Dedifferentiated amniotic fluid mesenchymal stem cell (primary cell): ENCODE data around the gene VSIG10L.
A peak's percentile ranks its signal among the peaks of the same experiment; 100 is the strongest.

Experiments used
- DNase-seq: peaks from one replicate; pipeline ENCODE4 v3.0.0-alpha.2; 2016; ENCODE audit errors: extremely low spot score

Gene VSIG10L

DNA sequence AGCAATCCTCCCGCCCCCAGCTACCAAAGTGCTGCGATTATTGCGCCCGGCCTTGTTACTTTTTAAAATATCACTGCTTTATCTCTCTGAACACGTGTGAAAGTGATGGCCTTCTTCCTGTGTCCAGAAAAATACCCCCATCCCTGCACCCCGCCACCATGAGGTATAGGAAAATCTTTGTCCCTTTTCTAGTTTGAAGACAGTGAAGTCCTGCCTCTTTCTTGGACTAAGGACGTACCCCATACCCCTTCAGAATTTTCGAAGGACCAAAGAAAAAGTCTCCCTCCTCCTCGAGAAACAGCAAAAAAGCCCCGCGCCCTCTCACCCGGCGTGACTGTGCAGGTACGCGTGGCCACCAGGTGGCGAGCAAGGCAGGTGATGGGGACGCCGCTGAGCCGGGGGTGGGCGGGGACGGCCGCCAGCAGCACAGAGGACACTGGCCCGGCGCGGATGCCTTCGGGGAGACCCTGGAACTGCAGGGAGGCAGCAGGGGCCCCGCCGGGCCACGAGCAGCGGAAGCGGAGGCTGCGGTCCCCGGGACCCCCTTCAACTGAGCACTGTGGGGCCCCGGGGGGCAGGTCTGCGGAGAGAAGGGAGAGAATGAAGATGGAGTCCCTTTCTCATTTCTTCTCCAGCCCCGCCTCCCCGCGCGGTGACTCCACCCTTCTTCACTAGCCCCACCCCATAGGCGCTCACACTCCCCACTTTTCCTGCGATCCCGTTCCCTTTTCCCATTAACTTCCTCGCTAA is 3.2 kb downstream of the VSIG10L start:
- DNase-seq: peak; percentile 56

DNA sequence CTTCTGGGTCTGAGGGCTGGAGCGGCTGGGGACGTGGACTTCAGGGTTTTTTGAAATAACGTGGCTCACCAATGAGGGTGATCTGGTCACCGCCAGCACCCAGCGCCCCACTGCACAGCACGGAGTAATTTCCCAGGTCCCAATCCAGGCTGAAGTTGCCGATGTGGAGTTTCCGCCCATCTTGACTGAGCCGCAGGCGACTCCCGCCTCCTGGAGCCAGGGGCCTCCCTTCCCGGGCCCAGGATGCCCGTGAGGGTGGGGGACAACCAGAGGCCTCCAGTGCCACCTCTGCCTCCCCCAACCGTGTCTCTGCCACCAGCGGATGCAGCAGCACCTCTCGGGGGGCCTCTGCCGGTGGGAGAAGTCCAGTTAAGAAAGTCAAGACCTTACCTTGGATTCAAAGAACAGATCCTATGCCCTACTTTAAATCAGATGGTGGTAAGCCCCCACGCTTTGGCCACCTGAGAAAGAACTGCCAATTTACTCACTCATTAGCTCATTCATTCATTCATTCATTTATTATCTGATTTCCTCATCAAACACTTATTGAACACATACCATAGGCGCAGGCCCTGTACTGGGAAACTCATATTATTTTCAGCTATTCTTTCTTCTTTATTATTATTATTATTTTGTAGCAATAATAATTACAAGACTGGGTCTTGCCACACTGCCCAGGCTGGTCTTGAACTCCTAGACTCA is 3.9 kb downstream of the VSIG10L start:
- DNase-seq: no peak

DNA sequence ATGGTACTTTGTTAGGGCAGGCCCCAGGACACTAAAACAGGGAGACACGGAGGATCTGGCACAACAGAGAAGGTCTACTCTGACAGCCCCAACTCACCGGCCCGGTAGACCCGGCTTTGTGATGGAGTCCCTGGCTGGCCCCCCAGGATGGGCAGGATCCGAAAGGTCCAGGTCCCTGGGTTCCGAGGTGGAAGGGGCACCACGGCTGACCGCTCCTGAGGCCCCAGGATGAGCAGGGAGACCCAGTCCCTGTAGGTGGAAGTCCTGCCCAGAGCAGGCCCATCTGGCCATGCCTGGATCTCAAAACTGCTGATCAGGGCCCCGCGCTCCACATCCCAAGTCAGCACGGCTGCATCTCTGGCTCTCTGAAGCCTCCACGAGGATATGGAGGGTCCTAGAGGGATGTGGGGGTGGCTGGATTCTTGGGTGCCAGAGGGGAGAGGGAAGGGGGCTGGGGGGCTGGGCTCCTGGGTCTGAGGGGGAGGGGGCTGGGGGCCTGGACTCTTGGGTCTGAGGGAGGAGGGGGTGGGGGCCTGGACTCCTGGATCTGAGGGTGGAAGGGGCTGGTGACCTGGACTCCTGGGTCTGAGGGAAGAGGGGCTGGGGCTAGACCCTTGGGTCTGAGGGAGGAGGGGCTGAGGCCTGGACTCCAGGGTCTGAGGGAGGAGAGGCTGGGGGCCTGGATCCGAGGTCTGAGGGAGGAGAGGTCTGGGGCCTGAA is 4.6 kb downstream of the VSIG10L start:
- DNase-seq: no peak

DNA sequence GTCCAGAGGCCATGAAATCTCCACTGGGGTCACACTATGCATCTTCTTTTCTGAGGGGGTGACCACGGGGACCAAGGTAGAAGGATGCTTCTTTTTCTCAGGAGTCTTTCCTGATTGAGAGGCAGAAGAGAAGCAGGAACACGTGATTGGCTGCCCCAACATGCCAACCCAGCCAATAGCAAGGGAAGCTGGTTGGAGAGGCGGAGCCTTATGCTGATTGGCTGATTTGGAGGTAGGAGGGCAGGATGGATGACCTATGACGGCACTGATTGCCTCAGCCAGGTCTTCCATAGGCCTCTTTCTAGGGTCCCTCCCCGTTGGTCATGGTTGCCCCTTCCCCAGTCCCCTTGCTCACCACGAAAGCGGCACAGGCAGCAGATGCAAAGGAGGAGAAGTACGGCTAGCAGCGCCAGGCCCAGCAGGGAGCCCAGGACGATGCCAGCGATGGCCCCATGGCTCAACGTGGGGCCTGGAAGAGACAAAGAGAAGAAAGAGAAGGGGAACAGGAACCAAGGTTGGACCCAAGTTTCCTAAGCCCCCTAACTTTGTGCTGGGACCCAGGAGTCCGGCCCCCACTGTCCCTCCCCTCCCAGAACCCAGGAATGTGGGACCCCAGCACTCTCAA is 8.0 kb downstream of the VSIG10L start:
- no peak for DNase-seq

DNA sequence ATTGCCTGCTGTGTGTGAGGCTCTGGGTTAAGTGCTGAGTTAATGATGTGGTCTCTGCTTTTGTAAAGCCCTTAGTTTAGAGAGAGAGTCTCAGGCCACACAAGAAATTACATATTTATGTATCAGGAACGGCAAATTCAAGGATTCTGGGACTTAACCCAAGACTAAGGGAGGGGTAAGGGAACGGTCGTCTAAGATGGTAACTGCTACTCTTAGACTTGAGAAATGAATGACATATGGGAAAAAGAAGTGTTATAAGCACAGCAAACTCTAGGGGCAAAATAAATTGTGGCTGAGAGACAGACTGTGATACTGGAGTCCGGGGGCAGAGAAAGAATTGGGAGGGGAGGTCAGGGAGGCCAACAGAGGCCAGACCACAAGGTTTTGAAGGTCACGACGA is 10.2 kb downstream of the VSIG10L start:
- DNase-seq: no peak

DNA sequence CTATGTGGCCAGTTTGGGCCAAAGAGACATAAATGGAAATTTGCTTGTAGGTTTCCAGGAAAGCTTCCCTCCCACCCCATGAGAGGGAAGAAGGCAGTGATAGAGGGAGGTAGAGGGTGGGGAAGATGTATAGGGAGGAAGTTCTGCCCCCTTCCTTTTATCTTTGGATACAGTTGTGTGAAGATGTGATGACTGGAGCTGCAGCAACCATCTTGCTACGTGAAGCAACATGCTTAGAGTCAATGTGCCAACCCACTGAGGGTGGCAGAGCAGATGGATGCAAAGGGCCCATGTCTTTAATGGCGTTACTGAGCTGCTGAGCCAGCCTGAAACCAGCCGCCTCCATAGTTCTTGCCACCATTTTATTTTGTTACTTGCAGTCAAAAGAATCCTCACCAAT is 10.7 kb downstream of the VSIG10L start:
- DNase-seq: no peak

DNA sequence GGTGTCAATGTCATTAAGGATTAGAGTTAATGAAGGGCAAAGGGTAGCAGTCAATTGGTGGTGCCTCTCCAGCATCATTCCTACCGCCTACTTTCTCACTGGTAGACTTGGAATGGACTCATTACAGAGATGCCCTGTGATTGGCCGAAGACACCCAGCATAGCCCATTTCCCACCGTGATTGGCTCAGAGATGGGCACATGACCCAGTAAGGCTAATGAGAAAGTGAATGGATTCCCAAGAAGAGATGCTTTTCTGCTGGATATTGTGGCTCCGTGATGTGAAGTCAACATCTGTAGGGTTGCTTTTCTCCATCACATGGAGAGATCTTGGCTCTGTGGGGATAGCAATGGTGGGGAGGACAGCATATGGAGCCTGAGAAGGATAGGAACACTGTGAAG is 11.6 kb downstream of the VSIG10L start:
- DNase-seq: no peak

DNA sequence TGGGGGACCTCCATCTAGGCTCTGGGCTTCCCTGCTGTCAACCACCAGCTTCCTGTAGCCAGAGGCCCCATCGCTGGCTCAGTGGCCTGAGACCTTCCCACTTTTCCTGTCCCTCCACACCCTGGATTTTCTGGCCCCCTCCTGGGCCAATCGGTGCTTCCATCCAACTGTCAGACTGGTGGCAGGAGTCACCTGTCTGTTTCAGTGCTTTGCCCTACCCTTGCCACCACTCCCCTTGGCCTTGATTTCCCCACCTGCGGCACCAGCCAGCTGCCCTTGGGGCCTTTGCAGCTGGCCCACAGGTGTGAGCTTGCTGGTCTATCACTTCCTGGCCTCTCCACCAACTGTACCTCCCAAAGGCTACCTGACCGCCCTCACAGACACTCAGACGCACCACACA is 12.5 kb downstream of the VSIG10L start:
- no peak for DNase-seq

DNA sequence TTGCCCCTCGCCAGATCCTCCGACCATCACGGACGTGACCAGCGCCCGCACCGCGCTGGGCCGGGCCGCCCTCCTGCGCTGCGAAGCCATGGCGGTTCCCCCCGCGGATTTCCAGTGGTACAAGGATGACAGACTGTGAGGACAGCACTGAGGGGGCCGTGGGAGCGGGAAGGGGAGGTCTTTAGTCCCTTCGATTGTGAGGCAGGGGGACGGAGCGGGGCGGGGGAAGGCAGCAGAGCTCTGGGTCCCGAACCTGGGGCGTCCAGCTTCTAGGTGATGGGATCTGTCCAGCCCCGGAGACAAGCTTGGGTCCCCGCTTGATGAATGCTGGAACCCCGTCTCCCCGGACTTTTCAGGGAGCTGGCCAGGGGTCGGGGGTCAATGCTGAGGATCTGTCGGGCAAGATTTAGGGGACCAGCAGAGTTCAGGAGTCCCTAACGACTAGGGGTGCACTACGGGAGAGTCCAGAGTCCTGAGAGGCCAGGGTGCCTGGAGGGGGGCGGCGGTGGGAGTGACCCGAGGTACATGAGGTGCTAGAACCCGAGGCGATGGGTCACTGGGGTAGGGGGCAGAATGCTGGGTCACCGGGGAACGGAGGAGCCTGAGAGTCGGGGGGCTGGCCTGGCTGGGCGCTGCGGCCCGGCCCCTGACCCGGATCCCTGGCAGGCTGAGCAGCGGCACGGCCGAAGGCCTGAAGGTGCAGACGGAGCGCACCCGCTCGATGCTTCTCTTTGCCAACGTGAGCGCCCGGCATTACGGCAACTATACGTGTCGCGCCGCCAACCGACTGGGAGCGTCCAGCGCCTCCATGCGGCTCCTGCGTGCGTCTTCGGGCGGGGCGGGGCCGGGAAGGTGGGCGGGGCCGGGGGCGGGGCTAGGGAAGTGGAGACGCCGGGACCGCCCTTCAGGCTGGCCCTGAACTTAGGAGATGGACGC is 14.6 kb downstream of the VSIG10L start:
- DNase-seq: no peak

DNA sequence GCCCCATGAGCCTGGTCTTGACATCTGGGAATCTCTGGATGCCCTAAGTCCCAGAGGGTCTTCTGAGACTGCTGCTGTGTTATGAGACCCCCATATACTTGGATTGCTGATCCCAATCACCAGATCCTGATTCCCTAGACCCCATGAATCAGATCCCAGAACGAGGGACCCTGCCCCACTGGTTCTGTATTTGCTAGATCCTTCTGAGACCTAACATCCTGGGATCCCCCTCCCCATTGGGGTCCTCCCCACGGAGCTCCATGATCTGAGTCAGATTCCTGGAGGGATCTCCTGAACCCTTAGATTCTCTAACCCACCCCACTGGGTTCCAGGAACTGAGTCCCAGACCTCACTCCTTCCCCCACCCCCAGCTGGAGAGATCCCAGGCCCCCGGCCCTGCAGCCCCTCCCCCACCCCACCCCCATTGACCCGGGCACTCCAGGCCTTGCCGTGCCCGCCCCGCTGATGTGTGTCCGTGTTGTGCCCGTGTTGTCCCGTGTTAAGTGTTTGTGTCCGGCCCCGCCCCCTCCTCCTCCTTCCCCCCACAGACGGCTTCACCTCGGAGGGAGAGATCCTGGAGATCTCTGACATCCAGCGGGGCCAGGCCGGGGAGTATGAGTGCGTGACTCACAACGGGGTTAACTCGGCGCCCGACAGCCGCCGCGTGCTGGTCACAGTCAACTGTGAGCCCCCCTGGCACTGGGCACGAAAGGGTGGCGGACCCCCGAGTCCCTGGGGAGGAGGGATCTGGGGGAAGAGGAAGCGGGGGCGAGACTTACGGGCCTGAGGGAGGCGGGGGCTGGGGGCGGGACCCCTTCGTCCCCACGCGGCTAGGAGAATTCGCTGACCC is 15.5 kb downstream of the VSIG10L start:
- DNase-seq: no peak

DNA sequence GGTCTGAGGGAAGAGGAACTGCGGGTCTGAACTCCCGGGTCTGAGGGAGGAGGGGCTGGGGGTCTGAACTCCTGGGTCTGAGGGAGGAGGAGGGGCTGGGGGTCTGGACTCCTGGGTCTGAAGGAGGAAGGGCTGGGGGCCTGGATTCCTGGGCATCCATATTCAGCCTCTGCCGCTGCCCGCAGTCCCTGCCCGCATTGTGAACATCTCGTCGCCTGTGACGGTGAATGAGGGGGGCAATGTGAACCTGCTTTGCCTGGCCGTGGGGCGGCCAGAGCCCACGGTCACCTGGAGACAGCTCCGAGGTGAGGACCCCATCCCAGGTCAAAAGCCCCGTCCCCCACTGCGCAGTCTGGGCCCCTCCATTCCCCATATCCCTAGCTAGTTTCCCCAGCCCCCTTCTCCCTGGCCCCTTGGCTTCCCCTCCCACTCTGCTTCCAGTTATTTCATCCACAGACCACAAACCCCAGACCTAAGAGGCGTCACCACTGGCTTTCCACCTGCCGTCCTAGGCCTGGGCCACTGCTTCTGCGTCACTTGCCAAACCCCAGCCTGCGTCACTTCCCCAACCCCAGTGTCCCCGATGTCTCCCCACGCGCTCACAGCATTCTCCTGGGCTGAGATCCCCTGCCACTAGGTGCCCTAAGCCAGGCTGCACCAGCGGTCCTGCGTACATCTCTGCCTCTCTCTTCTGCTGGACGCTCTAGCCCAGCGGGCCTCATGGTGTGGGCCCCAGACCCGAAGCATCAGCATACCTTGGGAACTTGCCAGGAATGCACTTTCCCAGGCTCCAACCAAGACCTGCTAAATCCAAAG is 16.6 kb downstream of the VSIG10L start:
- no peak for DNase-seq

DNA sequence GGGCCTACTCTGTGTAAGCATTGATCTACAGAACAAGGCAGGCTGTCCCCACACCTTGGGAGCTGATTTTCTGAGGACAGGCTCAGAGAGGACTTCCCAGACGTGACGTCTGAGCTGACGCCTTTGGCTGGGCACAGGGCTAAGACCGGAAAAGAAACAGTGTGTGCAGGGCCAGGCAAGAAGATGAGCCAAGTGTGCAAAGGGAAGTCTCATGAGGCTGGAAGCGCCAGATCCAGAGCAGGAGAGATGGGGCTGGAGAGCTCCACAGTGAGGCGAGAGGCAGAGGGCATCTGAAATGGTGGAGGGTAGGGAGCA is 17.8 kb downstream of the VSIG10L start:
- no peak for DNase-seq

DNA sequence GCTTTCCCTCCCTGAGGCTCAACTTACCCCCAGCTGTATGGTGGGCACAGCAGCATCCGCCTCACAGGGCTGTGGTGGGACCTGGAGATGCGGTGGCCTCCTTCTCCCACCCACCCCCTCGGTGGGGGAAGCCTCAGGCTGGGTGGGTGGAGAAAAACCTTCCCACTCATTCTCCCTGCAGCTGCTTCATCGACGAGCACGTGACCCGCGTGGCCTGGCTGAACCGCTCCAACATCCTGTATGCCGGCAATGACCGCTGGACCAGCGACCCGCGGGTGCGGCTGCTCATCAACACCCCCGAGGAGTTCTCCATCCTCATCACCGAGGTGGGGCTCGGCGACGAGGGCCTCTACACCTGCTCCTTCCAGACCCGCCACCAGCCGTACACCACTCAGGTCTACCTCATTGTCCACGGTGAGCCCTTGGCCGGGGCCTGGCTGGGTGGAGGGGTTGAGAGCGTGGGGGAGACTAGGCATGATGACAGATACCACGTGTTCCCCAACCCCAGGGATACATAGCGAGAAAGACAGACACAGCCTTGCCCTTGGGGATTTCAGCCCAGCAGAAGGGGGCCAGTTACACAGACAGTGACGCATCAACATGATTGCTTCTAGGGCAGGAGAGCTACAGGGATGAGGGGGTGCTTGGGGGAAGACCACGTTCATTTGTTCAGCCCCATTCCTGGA is 18.3 kb downstream of the VSIG10L start:
- DNase-seq: no peak

DNA sequence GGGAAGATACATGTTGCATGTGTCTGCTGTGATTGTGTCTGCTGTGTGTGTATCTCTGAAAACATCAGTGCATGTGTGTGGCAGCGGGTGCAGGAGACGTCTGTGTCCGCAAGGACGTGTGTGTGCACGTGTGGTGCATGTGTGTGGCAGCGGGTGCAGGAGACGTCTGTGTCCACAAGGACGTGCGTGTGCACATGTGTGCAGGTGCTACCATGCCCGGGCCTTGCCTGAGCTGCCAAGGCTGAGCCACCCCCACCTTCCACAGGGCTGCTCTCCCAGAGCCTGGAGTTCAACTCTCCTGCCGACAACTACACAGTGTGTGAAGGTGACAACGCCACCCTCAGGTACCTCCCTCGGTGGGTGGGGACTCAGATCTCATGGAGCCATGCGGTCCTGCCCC is 20.1 kb downstream of the VSIG10L start:
- DNase-seq: no peak

DNA sequence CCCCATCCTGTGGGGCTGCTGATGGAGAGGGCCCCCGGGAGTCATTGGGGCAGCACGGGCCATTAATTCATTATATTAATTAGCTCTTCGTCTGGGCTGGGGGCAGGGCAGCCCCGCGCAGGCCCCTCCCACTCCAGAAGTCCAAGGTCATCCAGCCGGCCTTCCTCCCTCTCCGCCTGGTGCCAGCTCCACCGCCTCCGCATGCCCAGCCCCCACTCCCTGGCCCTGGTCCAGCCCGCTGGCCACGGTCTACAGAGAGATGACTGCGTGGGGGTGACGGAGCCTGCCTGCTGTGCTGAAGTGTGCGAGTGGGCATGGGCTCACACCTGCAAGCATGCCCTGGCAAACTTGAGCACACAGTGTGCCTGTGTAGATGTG is 21.7 kb downstream of the VSIG10L start:
- DNase-seq: no peak

DNA sequence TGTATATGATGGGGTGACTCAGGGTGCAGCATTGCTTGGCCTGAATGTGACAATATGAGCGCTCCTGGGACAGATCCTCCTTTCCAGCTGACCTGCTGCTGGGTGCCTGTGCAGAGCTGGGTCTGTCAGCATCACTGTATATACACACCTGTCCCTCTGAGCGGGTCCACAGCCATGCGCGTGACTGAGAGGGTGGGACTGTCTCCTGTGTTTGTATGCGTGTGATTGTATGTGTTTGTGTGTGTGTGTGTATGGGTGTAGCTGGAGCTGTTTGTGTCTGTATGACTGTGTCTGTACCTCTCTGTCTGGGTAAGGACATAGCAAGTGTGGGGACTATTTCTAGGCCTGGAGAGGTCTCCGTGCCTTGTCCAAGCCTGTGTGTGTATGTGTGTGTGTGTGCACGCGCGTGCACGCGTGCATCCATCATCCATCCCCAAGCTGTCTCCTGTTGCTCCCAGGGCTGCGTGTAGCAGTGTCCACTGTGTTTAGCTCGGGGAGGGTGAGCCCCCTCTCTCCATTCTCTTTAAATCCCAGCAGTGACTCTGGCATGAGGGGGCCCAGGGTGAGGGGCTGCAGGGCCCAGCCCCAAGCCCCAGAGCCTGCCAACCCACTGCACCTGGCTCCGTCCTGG is 22.2 kb downstream of the VSIG10L start:
- DNase-seq: no peak

DNA sequence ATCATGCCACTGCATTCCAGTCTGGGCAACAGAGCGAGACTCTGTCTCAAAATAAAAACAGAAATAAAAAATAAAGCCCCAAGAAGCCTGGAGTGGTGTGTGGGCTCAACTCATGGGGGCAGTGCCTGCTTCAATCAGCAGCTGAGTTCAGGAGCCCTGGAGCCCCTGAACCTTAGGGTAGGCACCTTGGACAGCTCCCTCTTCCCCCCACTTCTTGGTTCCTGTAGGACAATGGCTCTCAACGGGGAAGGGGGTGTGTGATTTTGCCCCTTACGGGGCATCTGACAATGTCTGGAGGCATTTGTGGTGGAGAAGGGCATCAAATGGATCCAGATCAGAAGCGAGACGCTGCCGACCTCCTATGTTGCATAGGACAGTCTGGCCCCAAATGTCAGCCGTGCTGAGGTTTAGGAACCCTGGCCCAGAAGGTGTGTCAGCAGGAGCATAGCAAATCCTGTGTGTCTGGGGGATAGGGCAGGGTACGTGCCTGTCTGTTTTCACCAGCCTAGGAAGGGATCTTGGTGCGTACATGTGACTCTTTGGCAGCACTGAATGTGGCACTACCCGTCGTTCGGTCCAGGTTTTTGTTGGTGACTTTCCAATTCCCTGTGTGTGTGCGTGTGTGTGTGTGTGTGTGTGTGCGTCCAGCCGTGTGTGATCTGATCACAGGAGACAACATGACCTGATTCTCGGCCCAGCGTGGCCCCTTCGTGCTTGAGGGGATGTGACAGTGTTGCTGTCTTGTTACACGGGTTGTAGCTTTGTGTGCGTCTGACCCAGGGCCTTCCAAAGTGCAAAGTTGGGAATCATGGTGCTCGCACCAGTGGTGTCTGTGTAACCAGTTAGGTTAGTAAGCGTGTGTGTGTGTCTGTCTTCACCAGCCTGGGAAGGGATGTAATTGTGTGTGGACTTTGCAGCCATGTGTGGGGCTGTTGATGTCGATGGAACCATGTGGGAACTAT is 23.0 kb downstream of the VSIG10L start:
- no peak for DNase-seq

DNA sequence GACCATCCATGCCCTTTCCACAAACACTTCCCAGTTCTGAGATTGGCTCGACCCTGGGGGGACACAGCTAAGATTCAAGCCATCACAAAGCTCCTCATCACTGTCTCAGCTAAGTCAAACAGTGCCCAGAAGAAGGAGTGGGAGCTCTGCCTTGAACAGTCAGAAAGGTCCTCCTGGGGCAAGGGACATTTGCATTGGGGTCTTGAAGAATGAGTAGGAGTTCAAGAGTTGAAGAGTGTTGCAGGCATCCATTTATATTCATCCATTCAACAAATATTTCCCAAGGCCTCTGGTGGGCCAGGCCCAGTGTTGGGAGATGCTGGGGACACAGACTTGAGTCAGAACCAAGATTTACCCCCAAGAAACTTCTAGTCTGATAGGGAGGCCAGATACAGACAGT is 24.0 kb downstream of the VSIG10L start:
- no peak for DNase-seq
